Measurements from ENCODE around the gene LRP4. TPM values are rescaled to one million over a fixed set of nuclear protein-coding genes. Genes with fewer than 3 reads are reported as not detected.

Gene LRP4
- total RNA-seq, 4 donors from 2014 or later, result 2.3 to 7.4 (median 3.5) TPM

GRCh38 chr11:46879056-46879585 is 39.2 kb downstream of the LRP4 start:
- no peak for DNase-seq (ENCODE audit: extremely low spot score)
- H3K36me3 ChIP-seq, result peaks cover 0 to 67% (median 43%) of the 10 kb centered on the region in 4 donors
- TF ChIP-seq CTCF (IDR thresholded peaks at IDR 0.05), result no peak
- TF ChIP-seq POLR2AphosphoS5 (IDR thresholded peaks at IDR 0.05), result no peak
- no peak for TF ChIP-seq EP300 (IDR thresholded peaks at IDR 0.05)

GRCh38 chr11:46877580-46877979 is 40.8 kb downstream of the LRP4 start:
- H3K4me1 ChIP-seq, result no peaks in the 10 kb centered on the region
- H3K36me3 ChIP-seq, result peaks cover 0 to 69% (median 49%) of the 10 kb centered on the region in 4 donors
- WGBS, result 92% methylated on average over 1 of the region's 1 CpG
- TF ChIP-seq POLR2AphosphoS5 (IDR thresholded peaks at IDR 0.05) (no peak), CTCF (IDR thresholded peaks at IDR 0.05) (no peak), POLR2A (IDR thresholded peaks at IDR 0.05; ENCODE audit: low read depth) (no peak)
- H3K4me3 ChIP-seq, result no peak overlapping the region
- no peaks in the 10 kb centered on the region for H3K9me3 ChIP-seq
- no peak overlapping the region for H3K27ac ChIP-seq (replicated peaks in 1 of 4)
- intact Hi-C loops (cut with DNase I), result no loop called here
- DNase-seq (ENCODE audit: extremely low spot score), result no peak
- no peaks in the 10 kb centered on the region for H3K27me3 ChIP-seq

More at GRCh38 chr11:46879056-46879585, 39.2 kb downstream of the LRP4 start:
- H3K4me1 ChIP-seq, result no peaks in the 10 kb centered on the region
- 91% methylated on average over 9 of the region's 10 CpGs for WGBS
- no peaks in the 10 kb centered on the region for H3K9me3 ChIP-seq
- intact Hi-C loops (cut with DNase I), result no loop called here
- H3K27me3 ChIP-seq, result no peaks in the 10 kb centered on the region
- H3K27ac ChIP-seq (replicated peaks in 1 of 4), result no peak overlapping the region
- H3K4me3 ChIP-seq, result no peak overlapping the region

- H3K4me1 ChIP-seq, result no peaks in the 10 kb centered on the region
- no peak overlapping the region for H3K4me3 ChIP-seq
- no peak for DNase-seq (ENCODE audit: extremely low spot score)
- WGBS, result 89% methylated on average over 11 of the region's 11 CpGs
- no peak overlapping the region for H3K27ac ChIP-seq (replicated peaks in 1 of 4)
- TF ChIP-seq CTCF (IDR thresholded peaks at IDR 0.05) (no peak), POLR2A (IDR thresholded peaks at IDR 0.05; ENCODE audit: low read depth) (no peak), POLR2AphosphoS5 (IDR thresholded peaks at IDR 0.05) (no peak), EP300 (IDR thresholded peaks at IDR 0.05) (no peak)
- intact Hi-C loops (cut with DNase I), result no loop called here
- H3K27me3 ChIP-seq, result no peaks in the 10 kb centered on the region
- no peaks in the 10 kb centered on the region for H3K9me3 ChIP-seq
- H3K36me3 ChIP-seq, result peaks cover 0 to 79% (median 49%) of the 10 kb centered on the region in 4 donors
Observed at GRCh38 chr11:46876471-46876870, 41.9 kb downstream of the LRP4 start.

GRCh38 chr11:46874586-46874985 is 43.8 kb downstream of the LRP4 start:
- H3K27ac ChIP-seq (replicated peaks in 1 of 4), result no peak overlapping the region
- H3K36me3 ChIP-seq, result peaks cover 0 to 88% (median 52%) of the 10 kb centered on the region in 4 donors
- 90% methylated on average over 3 of the region's 6 CpGs for WGBS
- no peak overlapping the region for H3K4me3 ChIP-seq
- intact Hi-C loops (cut with DNase I), result no loop called here
- H3K4me1 ChIP-seq, result no peaks in the 10 kb centered on the region
- TF ChIP-seq EP300 (IDR thresholded peaks at IDR 0.05), result no peak
- TF ChIP-seq POLR2AphosphoS5 (IDR thresholded peaks at IDR 0.05), result no peak
- TF ChIP-seq CTCF (IDR thresholded peaks at IDR 0.05), result no peak
- TF ChIP-seq POLR2A (IDR thresholded peaks at IDR 0.05; ENCODE audit: low read depth), result no peak
- H3K27me3 ChIP-seq, result no peaks in the 10 kb centered on the region
- DNase-seq (ENCODE audit: extremely low spot score), result no peak
- no peaks in the 10 kb centered on the region for H3K9me3 ChIP-seq

GRCh38 chr11:46868912-46869311 is 49.4 kb downstream of the LRP4 start:
- no peak for TF ChIP-seq EP300 (IDR thresholded peaks at IDR 0.05)
- TF ChIP-seq POLR2AphosphoS5 (IDR thresholded peaks at IDR 0.05), result no peak
- no peak for TF ChIP-seq CTCF (IDR thresholded peaks at IDR 0.05)
- TF ChIP-seq POLR2A (IDR thresholded peaks at IDR 0.05; ENCODE audit: low read depth), result no peak
- WGBS, result 97% methylated on average over 5 of the region's 6 CpGs
- H3K27me3 ChIP-seq, result no peaks in the 10 kb centered on the region
- H3K9me3 ChIP-seq, result no peaks in the 10 kb centered on the region
- DNase-seq (ENCODE audit: extremely low spot score), result no peak
- intact Hi-C loops (cut with DNase I), result no loop called here
- H3K4me1 ChIP-seq, result peaks cover 0 to 2% (median 0%) of the 10 kb centered on the region in 4 donors
- no peak overlapping the region for H3K27ac ChIP-seq (replicated peaks in 1 of 4)
- peaks cover 0 to 92% (median 47%) of the 10 kb centered on the region in 4 donors for H3K36me3 ChIP-seq
- H3K4me3 ChIP-seq, result no peak overlapping the region
